ENCODE results near the gene SUPT4H1. TPM values are rescaled to one million over a fixed set of nuclear protein-coding genes. Genes with fewer than 3 reads are reported as not detected.

Gene SUPT4H1
- total and polyA plus RNA-seq, 9 of the 15 experiments (the other 6 are each of a cell fraction or from before 2014, with no cell fraction given): 62.1 to 320 (median 117) TPM

GRCh38 chr17:58337600-58338453 is 14.2 kb downstream of the SUPT4H1 start:
- in situ Hi-C loops (cut with MboI) (loop anchor here (5.0 kb wide), 1 partner anchor 79 kb away; the partner anchor contains the start of gene RNF43), intact Hi-C loops (cut with micrococcal nuclease) (loop anchor here (1.0 to 10.0 kb wide), 2 partner anchors 9 to 297 kb away; no protein-coding TSS in a partner anchor)
- H3K9ac ChIP-seq (ENCODE audit: insufficient read depth in 1 of 2, low read depth in 2 of 2, low read length in 2 of 2): peak overlapping the region; percentile 96 to 100
- no peaks in the 10 kb centered on the region; the same call in 1 of the 2 replicates for H4K20me1 ChIP-seq (replicated peaks; ENCODE audit: control insufficient read depth, insufficient read depth, low read length)
- FAIRE-seq: peak; percentile 72
- H3K4me2 ChIP-seq (ENCODE audit: insufficient read depth, low read length): peak overlapping the region; percentile 90
- H3K27me3 ChIP-seq (ENCODE audit: control insufficient read depth in 2 of 2, insufficient read depth in 2 of 2, low read length in 2 of 2): no peaks in the 10 kb centered on the region
- POLR2A ChIA-PET: interaction anchor here (0.6 to 10.4 kb wide), 17 partner anchors 9 to 356 kb away, joined by 3 to 257 read pairs (median 4); partner anchors contain the start of genes RNF43 and SUPT4H1
- peak overlapping the region; percentile 75 for H2AFZ ChIP-seq (ENCODE audit: low read depth, low read length)
- peaks cover 62 to 71% of the 10 kb centered on the region in 2 experiments for H3K4me1 ChIP-seq (replicated peaks in 1 of 2; ENCODE audit: control insufficient read depth in 2 of 2, insufficient read depth in 2 of 2, low read length in 2 of 2)
- DNase-seq (ENCODE audit: extremely low read depth in 1 of 4, low spot score in 3 of 4): peak; percentile 58 to 96 (median 75)
- CTCF ChIA-PET (ENCODE audit: low intra/inter-chr PET ratio): no interaction called here
- no peaks in the 10 kb centered on the region for H3K9me3 ChIP-seq (replicated peaks; ENCODE audit: control insufficient read depth, insufficient read depth, low read depth, low read length)
- BruUV-seq (replicated peaks): TSS peak; percentile 92
- under 1% methylated on average over 23 of the region's 23 CpGs for WGBS (ENCODE audit: insufficient coverage, low coverage, missing lambda C conversion rate)
- H3K36me3 ChIP-seq (ENCODE audit: control insufficient read depth, insufficient read depth, low read length): peaks cover 9% of the 10 kb centered on the region; the same call in 2 of the 3 replicates
- H3K4me3 ChIP-seq: peak overlapping the region; percentile 91
- ATAC-seq: peak; percentile 80
- H3K9me1 ChIP-seq (ENCODE audit: control insufficient read depth, insufficient read depth, low read length): no peaks in the 10 kb centered on the region
- H3K79me2 ChIP-seq (ENCODE audit: control insufficient read depth, insufficient read depth, low read length): peaks cover 92% of the 10 kb centered on the region
- peak overlapping the region; percentile 99 for H3K27ac ChIP-seq (ENCODE audit: extremely low read depth, low read depth, low read length)
- TF ChIP-seq ZBTB34 (CRISPR knock-in tag; IDR thresholded peaks at IDR 0.05) (no peak), GABPA (tag; conservative IDR thresholded peaks at IDR 0.05; ENCODE audit: low read depth) (peak; percentile 45), MTF1 (CRISPR knock-in tag; IDR thresholded peaks at IDR 0.05; ENCODE audit: borderline replicate concordance) (no peak), ZKSCAN3 (CRISPR knock-in tag; IDR thresholded peaks at IDR 0.05) (no peak), ATF3 (IDR thresholded peaks at IDR 0.05) (peak; percentile 83), ATF3 (CRISPR knock-in tag; conservative IDR thresholded peaks at IDR 0.05) (0 out of 2 replicates have a peak, but pooled peaks have one; percentile 48), E2F8 (IDR thresholded peaks at IDR 0.05; ENCODE audit: low read depth, partially characterized antibody) (no peak), NCOA6 (IDR thresholded peaks at IDR 0.05) (no peak), CBX2 (IDR thresholded peaks at IDR 0.05; ENCODE audit: insufficient read depth, low read length, poor library complexity, severe bottlenecking) (no peak), ASH1L (IDR thresholded peaks at IDR 0.05; ENCODE audit: borderline replicate concordance, low read depth, partially characterized antibody) (no peak), ATF1 (CRISPR knock-in tag; IDR thresholded peaks at IDR 0.05) (no peak), ATF1 (tag; IDR thresholded peaks at IDR 0.05) (peak; percentile 94), MYC (IDR thresholded peaks at IDR 0.05; ENCODE audit: low read depth, low read length) (peak; percentile 22), MYC (CRISPR knock-in tag; IDR thresholded peaks at IDR 0.05; ENCODE audit: borderline replicate concordance, low read depth) (no peak), HNRNPL (IDR thresholded peaks at IDR 0.05; ENCODE audit: low read depth, low read length) (no peak), POLR2B (IDR thresholded peaks at IDR 0.05; ENCODE audit: low read depth, partially characterized antibody) (peak; percentile 89)
